ENCODE results near the gene CRELD2.

GRCh38 chr22:49869845-49870712, 48.4 kb upstream of the CRELD2 start:
- TF ChIP-seq CTCF (IDR thresholded peaks at IDR 0.05; ENCODE audit: low read length) = no peak
- TF ChIP-seq EZH2 (optimal IDR thresholded peaks at IDR 0.05; ENCODE audit: low read depth, low read length) = no peak

Data from MM.1S (cell line).